Psoas muscle (tissue), 8 donors: Measurements from ENCODE around the gene RPS6KA3. TPM values are rescaled to one million over a fixed set of nuclear protein-coding genes. Genes with fewer than 3 reads are reported as not detected.

ENCODE experiments used
- ATAC-seq, 4 donors: fragments of 200-7000 bp; cut with Tn5 transposase; one replicate each; pipeline ENCODE4 v1.9.1; 2020; ENCODE audit warnings: moderate library complexity in 3 of 4, mild to moderate bottlenecking in 2 of 4
- DNase-seq, 2 donors: peaks; one replicate each; pipeline ENCODE4 v3.0.0-alpha.2; 2020
- H3K27ac ChIP-seq: fragments of 200-600 bp; one replicate; pipeline ENCODE4 v1.8.0; 2022
- H3K27me3 ChIP-seq, 3 donors: fragments of 200-600 bp in 1 of 3; one replicate each; pipeline versions ENCODE4 v1.6.1 to v1.8.0; 2013 to 2022; ENCODE audit warnings: low read length in 2 of 3, mild to moderate bottlenecking in 2 of 3, moderate library complexity in 1 of 3; ENCODE audit not compliant: insufficient read depth in 3 of 3
- H3K36me3 ChIP-seq, 2 donors: fragments of 200-600 bp in 1 of 2; one replicate each; pipeline versions ENCODE4 v1.6.1 to v1.8.0; 2013 to 2022; ENCODE audit warnings: low read depth in 1 of 2, mild to moderate bottlenecking in 1 of 2, moderate library complexity in 1 of 2; ENCODE audit not compliant: insufficient read depth in 1 of 2
- H3K4me1 ChIP-seq: fragments of 200-600 bp; one replicate; pipeline ENCODE4 v1.8.0; 2022
- H3K4me3 ChIP-seq: fragments of 200-600 bp; one replicate; pipeline ENCODE4 v1.8.0; 2022; ENCODE audit warnings: mild to moderate bottlenecking
- H3K9me3 ChIP-seq: fragments of 200-600 bp; one replicate; pipeline ENCODE4 v1.8.0; 2022
- CTCF ChIP-seq: fragments of 200-600 bp; IDR thresholded peaks from one replicate; pipeline ENCODE4 v1.8.0; 2022; ENCODE audit warnings: antibody characterized with exemption
- WGBS, 3 donors: extraction: QIAGEN DNeasy Blood & Tissue Kit; methylation state at CpG; one replicate each; pipeline versions ENCODE4 v1.1.6 to v1.1.7; 2013; 5-methylcytosine and 5-hydroxymethylcytosine counted together
- intact Hi-C, 2 donors: fragments of 100-400 bp; cut with DNase I; formaldehyde crosslinking; loops; one replicate each; pipeline versions ENCODE4 v1.11.0 to v1.14.2; 2022
- polyA plus RNA-seq, 3 donors: library from polyadenylated mRNA; stranded (reverse); fragments of 200-250 nt; gene quantifications; one replicate each; pipeline ENCODE4 v1.2.3, GENCODE V29; 2013
- total RNA-seq, 4 donors: library from RNA; stranded (reverse); fragmentation: NEBNext Ultra II Directional in 2 of 4; extraction: Animal tissue kit (Norgen Biotek cat#: 25700) in 2 of 4; gene quantifications; one replicate each; pipeline versions ENCODE4 v1.2.1 to v1.2.4, GENCODE V29; 2021 to 2023
- donor health status: healthy with polysubstance abuse.
- donor health status: DM: no; HTN: no; CAD: no; lungs with moderate emphysema.
- donor health status: Bipolar disorder and iron deficiency.
- donor health status: healthy.
- donor health status: DM: yes; HTN: yes; CAD: no.
- donor health status: DM: no; HTN: no; CAD: no.
- donor health status: DM: no; HTN: no; CAD: no.
- donor health status: DM: yes; HTN: yes; CAD: no.

The RPS6KA3 gene
- total and polyA plus RNA-seq, 7 donors, result 35.4 to 91.9 (median 66.2) TPM

- WGBS, 3 donors, result 80 to 84% (median 84%) methylated on average over 14 of the region's 14 CpGs
These were observed 154.5 kb downstream of the RPS6KA3 start for GRCh38 chrX:20112022-20112774.

GRCh38 chrX:20111271-20111670, 155.4 kb downstream of the RPS6KA3 start:
- H3K4me1 ChIP-seq, result no peaks in the 10 kb centered on the region
- no peak for TF ChIP-seq CTCF
- ATAC-seq, result no peak
- no peaks in the 10 kb centered on the region for H3K9me3 ChIP-seq
- H3K27me3 ChIP-seq, result peaks cover 0 to 6% (median 0%) of the 10 kb centered on the region in 3 donors
- WGBS, 3 donors, result 95 to 98% (median 97%) methylated on average over 10 of the region's 10 CpGs
- intact Hi-C loops, result loop anchor here in 1 of 2 donors (10.0 kb wide), 1 partner anchor 216 kb away; no protein-coding TSS in a partner anchor
- H3K4me3 ChIP-seq, result no peak overlapping the region
- no peaks in the 10 kb centered on the region for H3K36me3 ChIP-seq
- DNase-seq, result no peak
- H3K27ac ChIP-seq, result no peak overlapping the region

More at GRCh38 chrX:20112022-20112774, 154.5 kb downstream of the RPS6KA3 start:
- H3K36me3 ChIP-seq, result no peaks in the 10 kb centered on the region
- H3K9me3 ChIP-seq, result no peaks in the 10 kb centered on the region
- no peak for TF ChIP-seq CTCF
- H3K4me3 ChIP-seq, result no peak overlapping the region
- H3K27me3 ChIP-seq, result peaks cover 0 to 14% (median 0%) of the 10 kb centered on the region in 3 donors
- ATAC-seq (no peak), DNase-seq (no peak)
- H3K4me1 ChIP-seq, result no peaks in the 10 kb centered on the region
- H3K27ac ChIP-seq, result no peak overlapping the region
- intact Hi-C loops, result loop anchor here in 1 of 2 donors (10.0 kb wide), 1 partner anchor 217 kb away; no protein-coding TSS in a partner anchor

- H3K9me3 ChIP-seq, result no peaks in the 10 kb centered on the region
- no peak overlapping the region for H3K27ac ChIP-seq
- WGBS, 3 donors, result 56 to 93% (median 79%) methylated on average over 2 of the region's 2 CpGs
- intact Hi-C loops, result no loop called here
- no peak for DNase-seq
- no peak overlapping the region for H3K4me3 ChIP-seq
- no peak for ATAC-seq
- H3K27me3 ChIP-seq, result no peaks in the 10 kb centered on the region
- H3K36me3 ChIP-seq, result no peaks in the 10 kb centered on the region
- TF ChIP-seq CTCF, result no peak
- H3K4me1 ChIP-seq, result no peaks in the 10 kb centered on the region
These were observed 164.7 kb downstream of the RPS6KA3 start for GRCh38 chrX:20101934-20102581.

Other genes with a start within 250 kb of the RPS6KA3 start
- gene MAP7D2, start 150.0 kb downstream of the RPS6KA3 start, total RNA-seq, result 1 to 10 TPM in 1 of 4 donors, under 1 TPM in 2, not detected in 1; 0.32 to 1.2 (median 0.48) TPM
- gene MAP7D2, start 150.0 kb downstream of the RPS6KA3 start, polyA plus RNA-seq, result under 1 TPM; 0.07 to 0.55 (median 0.43) TPM
- gene EIF1AX, start 125.1 kb downstream of the RPS6KA3 start, total RNA-seq, result 100 to 1,000 TPM in 3 of 4 donors, 10 to 100 TPM in 1; 69.4 to 176 (median 155) TPM
- 100 to 1,000 TPM in 2 of 3 donors, 10 to 100 TPM in 1; 67.3 to 129 (median 104) TPM for gene EIF1AX, start 125.1 kb downstream of the RPS6KA3 start, polyA plus RNA-seq